Measurements from ENCODE around the gene CEACAM19.

Gene CEACAM19

DNA sequence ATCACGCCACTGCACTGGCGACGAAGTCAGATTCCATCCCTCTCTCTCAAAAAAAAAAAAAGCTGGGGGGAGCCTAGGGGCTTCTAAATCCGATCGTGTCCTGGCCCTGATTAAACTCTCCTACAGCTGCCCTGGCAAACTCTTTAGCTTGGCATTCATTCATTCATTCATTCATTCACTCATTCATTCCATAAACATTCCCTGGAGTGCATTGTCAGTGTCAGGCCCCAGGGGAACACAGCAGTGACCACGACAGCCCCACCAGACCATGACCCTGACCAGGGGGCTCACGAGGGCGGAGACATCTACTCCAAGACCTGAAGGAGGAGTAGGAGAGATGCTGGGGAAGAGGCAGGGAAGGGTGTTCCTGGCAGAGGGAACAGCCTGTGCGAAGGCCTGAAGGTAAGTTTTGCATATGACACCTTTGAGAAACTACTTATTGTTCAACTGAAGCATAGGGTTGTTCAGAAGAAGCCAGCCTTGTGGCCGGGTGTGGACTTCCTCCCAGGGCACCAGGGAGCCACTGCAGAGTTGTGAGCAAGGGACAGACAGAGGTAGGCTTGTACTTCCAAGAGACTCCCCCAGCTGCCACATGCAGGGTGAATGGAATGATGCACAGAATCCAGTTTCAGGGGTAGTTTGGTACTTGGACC, 52.1 kb downstream of the CEACAM19 start:
- DNase-seq (ENCODE audit: low read depth): no peak

DNA sequence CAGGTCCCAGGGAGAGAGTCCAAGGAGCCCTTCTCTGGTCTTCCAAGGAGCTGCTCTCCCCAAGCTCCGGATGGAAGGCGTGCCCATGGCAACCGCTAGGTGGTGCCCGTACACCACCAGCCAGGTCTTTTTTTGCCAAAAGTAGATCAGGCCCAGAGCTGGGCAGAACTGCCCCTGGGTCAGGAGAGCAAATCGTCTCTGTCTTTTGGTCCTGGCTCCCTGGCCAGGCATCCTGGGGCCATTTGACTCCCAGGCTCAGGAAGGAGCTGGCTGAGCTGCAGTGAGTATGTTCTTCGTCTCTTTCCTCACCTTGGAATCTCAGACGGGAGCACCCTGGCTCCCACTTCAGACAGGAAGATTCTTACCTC, 52.7 kb downstream of the CEACAM19 start:
- peak; percentile 68 for DNase-seq (ENCODE audit: low read depth)

DNA sequence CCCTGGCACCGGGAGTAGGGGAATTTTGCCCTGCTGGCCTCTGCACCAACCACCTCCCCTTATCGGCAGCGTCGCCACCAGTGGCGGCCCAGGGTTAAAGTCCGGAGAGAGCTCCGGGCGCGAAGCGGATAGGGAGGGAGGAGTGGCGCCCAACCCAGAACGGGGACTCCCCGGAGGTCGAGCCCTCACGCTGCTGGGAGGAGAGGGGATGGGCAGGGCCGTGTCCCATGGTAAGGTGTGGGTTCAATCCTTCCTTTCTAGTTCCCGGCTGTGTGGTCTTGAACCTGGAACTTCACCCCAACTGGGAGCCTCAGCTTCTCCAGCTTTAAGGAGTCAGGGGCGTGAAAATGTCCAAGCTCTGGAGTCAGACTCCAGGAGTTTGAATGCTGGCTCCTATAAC, 54.0 kb downstream of the CEACAM19 start:
- no peak for DNase-seq (ENCODE audit: low read depth)

DNA sequence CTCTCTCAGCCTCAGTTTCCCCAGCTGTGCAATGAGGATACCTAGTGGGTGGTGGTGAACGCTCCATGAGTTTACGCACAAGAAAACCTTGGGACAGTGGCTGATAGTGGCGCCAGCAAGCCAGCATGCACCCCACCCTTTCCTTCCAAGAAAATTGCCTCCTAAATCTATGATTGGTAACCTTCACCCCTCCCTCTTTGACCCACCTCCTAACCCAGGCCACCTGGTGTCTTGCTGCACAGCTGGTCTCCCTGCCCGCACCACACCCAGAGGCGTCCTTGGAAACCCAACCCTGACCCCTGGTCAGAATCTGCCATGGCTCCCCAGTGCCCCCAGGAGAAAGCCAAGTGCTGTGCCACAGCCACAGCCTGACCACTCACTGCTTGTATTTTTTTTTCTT, 54.4 kb downstream of the CEACAM19 start:
- DNase-seq (ENCODE audit: low read depth): no peak

DNA sequence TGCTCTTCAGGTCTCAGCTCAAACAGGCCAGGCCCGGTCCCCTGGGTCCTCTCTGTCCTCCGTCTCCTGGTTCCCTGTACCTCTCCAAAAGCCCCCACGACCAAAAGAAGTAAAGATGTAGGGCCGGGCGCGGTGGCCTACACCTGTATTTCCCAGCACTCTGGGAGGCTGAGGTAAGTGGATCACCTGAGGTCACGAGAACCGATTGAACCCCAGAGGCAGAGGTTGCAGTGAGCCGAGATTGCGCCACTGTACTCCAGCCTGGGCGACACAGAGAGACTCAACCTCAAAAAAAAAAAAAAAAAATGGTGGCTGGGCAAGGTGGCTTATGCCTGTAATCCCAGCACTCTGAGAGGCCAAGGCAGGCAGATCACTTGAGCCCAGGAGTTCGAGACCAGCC, 55.2 kb downstream of the CEACAM19 start:
- DNase-seq (ENCODE audit: low read depth): no peak

DNA sequence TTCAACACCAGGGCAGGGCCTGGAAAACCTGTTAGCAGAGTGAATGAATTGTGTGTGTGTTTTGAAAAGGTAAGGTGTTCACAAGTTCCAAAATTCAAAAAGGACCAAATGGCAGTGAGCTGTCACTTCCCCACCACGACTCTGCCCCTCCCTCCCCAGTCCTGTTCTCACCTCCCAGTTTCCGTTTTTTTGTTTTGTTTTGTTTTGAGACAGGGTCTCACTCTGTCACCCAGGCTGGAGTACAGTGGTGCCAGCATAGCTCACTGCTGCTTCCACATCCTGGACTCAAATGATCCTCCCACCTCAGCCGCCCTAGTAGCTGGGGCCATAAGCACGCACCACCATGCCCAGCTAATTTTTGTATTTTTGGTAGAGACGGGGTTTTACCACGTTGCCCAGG, 56.9 kb downstream of the CEACAM19 start:
- no peak for DNase-seq (ENCODE audit: low read depth)

DNA sequence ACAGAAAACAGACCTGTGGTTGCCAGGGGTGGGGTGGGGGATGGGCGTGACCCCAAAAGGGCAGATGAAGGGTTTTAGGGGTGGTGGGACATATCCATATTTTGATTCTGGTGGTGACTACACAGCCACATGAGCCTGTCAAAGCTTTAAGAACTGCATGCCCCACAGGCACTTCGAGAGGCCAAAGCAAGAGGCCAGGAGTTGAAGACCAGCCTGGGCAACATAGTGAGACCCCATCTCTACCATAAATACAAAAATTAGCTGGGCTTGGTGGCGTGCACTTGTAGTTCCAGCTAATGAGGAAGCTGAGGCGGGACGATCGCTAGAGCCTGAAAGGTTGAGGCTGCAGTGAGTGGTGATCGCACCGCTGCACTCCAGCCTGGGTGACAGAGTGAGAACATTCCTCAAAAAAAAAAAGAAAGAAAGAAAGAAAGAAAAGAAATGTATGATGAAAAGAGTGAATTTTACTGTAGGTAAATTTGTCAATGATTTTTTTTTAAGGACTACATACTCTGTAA, 58.3 kb downstream of the CEACAM19 start:
- no peak for DNase-seq (ENCODE audit: low read depth)

DNA sequence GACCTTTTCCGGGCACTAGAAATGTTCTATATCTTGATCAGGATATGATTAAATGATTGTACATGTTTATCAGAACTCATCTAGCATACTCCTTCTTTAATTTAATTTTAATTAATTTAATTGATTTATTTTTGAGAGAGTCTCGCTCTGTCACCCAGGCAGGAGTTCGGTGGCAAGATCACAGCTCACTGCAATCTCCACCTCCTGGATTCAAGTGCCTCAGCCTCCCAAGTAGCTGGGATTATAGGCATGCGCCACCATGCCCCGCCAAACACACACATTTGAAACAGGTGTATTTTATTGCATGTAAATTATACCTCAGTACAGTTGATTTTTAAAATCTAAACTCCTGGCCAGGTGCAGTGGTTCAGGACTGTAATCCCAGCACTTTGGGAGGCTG, 59.8 kb downstream of the CEACAM19 start:
- no peak for DNase-seq (ENCODE audit: low read depth)

DNA sequence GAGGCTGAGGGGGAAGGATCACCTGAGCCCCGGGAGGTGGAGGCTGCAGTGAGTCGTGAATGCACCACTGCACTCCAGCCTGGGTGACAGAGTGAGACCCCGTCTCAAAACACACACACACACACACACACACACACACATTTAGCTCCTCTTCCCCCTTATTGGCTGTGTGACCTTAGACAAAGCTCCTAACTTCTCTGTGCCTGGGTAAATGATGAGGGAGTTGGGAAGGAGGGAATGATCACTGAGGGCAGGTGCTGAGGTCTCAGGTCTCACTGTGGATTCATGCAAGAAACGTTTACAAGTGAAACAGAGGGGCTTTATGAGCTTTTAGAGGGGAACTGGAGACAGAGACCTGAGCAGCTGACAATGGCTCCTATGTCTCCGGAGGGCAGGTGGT, 60.3 kb downstream of the CEACAM19 start:
- DNase-seq (ENCODE audit: low read depth): no peak

DNA sequence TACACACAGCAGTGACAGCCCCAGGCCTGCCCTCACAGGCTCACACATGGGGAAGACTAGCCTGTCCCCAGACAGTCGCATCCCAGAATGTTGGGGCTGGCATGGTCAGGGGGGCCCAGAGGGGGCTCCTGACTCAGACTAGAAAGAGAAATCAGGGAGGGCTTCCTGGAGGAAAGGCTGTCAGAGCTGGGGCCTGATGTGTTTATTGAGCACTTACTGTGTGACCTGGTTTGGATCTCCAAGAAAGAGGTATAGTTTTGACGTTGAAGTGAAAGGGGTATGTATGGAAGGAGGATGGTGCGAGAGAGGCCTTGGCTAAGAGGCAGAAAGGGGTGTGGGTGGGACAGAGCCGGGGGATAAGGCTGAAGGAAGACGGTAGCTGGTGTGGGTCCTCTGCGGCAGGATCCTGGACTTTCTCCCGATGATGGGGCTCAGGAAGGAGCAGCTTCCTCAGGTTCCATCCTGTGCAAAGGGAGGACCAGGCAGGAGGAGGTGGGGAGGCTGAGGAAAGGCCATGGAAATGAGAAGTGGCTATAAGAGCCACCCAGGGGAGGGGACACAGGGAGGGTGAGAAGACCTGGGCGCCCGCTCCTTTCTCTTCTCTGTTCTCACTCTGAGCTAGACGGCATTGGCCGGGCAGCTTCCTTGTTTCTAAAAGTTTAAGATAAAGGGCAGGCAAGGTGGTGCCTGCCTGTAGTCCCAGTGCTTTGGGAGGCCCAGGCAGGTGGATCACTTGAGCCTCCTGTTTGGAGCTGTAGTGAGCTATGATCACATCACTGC, 61.1 kb downstream of the CEACAM19 start:
- no peak for DNase-seq (ENCODE audit: low read depth)
